Activated T-cell treated with anti-CD3 and anti-CD28 coated beads, Interleukin-2, amount 50 U/mL, for 72 hours (primary cell): Measurements from ENCODE around the gene PLEKHH3. TPM values are rescaled to one million over a fixed set of nuclear protein-coding genes. Genes with fewer than 3 reads are reported as not detected.
"Not testable (repeated sequence)": the region's sequence is repeated elsewhere in the genome, so short reads cannot be mapped to it uniquely, and the experiment has no call there.

Experiments used
- ATAC-seq, 2 donors: fragments of 150-1000 bp; cut with Tn5 transposase; replicated peaks in 1 of 2; 2 replicates each; pipeline ENCODE4 v1.10.0; 2021; ENCODE audit warnings: moderate library complexity in 2 of 2, mild to moderate bottlenecking in 1 of 2
- DNase-seq, 2 donors: peaks; one replicate each; pipeline ENCODE4 v3.0.0; 2021 to 2022; ENCODE audit warnings: mixed read lengths in 1 of 2
- H3K27ac Mint-ChIP-seq: one replicate; pipeline ENCODE4 v1.8.0; 2022; ENCODE audit warnings: mild to moderate bottlenecking, moderate library complexity, mixed read lengths
- H3K27me3 Mint-ChIP-seq: one replicate; pipeline ENCODE4 v1.8.0; 2022; ENCODE audit warnings: low read depth, mixed read lengths
- H3K36me3 Mint-ChIP-seq, 2 donors: one replicate each; pipeline ENCODE4 v1.8.0; 2022; ENCODE audit warnings: mixed read lengths in 2 of 2, mild to moderate bottlenecking in 1 of 2; ENCODE audit not compliant: insufficient read depth in 2 of 2
- H3K4me1 Mint-ChIP-seq: one replicate; pipeline ENCODE4 v1.8.0; 2022; ENCODE audit warnings: low read depth, mixed read lengths
- H3K4me3 Mint-ChIP-seq, 2 donors: one replicate each; pipeline ENCODE4 v1.8.0; 2022; ENCODE audit warnings: mild to moderate bottlenecking in 2 of 2, mixed read lengths in 2 of 2, moderate library complexity in 2 of 2
- H3K9me3 Mint-ChIP-seq, 2 donors: one replicate each; pipeline ENCODE4 v1.8.0; 2022; ENCODE audit warnings: mixed read lengths in 2 of 2
- total RNA-seq, 2 donors: library from RNA; stranded (reverse); gene quantifications; one replicate each; pipeline ENCODE4 v1.2.3, GENCODE V29; 2022

PLEKHH3 gene
- total RNA-seq, 2 donors from 2014 or later, result 1.2 to 1.9 TPM

DNA sequence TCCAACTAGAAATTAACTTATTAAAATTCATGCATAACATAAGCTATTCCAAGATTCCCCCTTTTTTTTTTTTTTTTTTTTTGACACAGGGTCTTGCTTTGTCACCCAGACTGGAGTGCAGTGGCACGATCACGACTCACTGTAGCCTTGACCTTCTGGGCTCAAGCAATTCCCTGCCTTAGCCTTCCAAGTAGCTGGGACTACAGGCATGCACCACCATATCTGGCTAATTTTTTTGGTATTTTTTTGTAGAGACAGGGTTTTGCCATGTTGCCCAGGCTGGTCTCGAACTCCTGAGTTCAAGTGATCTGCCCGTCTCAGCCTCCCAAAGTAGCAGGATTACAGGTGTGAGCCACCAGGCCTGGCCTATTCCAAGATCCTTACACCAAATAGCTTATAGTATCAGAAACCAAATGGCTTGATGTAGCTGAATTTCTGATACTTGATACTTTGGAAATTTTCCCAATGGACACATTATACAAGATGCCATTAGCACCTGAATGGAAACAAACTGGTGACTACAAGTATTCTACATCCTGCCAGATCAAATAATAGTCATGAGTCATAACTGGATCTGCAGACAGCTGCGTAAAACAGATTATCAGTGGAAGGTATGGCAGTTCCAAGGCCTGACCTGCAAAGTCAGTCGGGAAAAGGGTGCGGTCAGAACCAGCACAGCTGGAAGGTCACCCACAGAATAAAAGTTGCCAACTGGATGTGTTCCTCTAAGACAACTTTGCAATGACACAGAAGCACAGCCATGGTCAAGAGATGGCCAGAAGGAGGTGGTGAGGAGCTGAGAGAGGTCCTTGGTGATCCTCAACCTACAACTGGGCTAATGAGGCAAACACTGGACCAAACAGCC lies 52.8 kb downstream of the PLEKHH3 start:
- Mint-ChIP-seq H3K27me3 (no peaks in the 10 kb centered on the region), H3K9me3 (no peaks in the 10 kb centered on the region), H3K4me3 (no peak overlapping the region), H3K4me1 (peaks cover 2% of the 10 kb centered on the region), H3K27ac (no peak overlapping the region), H3K36me3 (no peaks in the 10 kb centered on the region)
- DNase-seq, result no peak
- ATAC-seq, result no peak

DNA sequence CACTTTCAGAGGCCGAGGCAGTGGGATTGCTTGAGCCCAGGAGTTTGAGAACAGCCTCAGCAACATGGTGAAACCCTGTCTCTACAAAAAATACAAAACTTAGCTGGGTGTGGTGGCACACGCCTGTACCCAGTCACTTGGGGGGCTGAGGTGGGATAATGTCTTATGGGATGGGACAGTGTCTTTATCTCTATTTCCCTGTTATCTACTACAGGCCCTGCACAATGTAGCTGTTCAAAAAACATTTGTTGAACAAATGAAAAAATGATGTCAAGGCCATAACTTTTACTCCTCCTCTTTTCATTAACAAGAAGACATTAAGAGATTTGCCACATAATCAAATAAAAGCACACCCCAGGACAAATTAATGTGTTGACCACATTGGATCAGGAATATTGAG lies 53.5 kb downstream of the PLEKHH3 start:
- H3K9me3 Mint-ChIP-seq, result no peaks in the 10 kb centered on the region
- no peak overlapping the region for H3K4me3 Mint-ChIP-seq
- no peaks in the 10 kb centered on the region for H3K27me3 Mint-ChIP-seq
- DNase-seq (no peak), ATAC-seq (no peak)
- no peak overlapping the region for H3K27ac Mint-ChIP-seq
- peaks cover 9% of the 10 kb centered on the region for H3K4me1 Mint-ChIP-seq
- no peaks in the 10 kb centered on the region for H3K36me3 Mint-ChIP-seq

DNA sequence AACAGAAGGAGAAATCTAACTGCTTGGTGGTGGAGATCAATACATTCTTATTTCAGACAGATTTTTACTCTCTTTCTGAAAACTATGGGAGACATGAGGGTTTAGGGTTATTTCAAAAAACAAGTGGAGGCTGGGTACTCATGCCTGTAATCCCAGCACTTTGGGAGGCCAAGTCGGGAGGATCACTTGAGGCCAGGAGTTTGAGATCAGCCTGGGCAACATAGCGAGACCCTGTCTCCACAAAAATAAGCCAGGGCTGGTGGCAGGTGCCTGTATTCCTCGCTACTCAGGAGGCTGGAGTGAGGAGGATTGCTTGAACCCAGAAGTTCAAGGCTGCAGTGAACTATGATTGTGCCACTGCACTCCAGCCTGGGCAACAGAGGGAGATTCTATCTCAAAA lies 54.8 kb downstream of the PLEKHH3 start:
- not testable (repeated sequence) for H3K27ac Mint-ChIP-seq, ATAC-seq, H3K36me3 Mint-ChIP-seq

DNA sequence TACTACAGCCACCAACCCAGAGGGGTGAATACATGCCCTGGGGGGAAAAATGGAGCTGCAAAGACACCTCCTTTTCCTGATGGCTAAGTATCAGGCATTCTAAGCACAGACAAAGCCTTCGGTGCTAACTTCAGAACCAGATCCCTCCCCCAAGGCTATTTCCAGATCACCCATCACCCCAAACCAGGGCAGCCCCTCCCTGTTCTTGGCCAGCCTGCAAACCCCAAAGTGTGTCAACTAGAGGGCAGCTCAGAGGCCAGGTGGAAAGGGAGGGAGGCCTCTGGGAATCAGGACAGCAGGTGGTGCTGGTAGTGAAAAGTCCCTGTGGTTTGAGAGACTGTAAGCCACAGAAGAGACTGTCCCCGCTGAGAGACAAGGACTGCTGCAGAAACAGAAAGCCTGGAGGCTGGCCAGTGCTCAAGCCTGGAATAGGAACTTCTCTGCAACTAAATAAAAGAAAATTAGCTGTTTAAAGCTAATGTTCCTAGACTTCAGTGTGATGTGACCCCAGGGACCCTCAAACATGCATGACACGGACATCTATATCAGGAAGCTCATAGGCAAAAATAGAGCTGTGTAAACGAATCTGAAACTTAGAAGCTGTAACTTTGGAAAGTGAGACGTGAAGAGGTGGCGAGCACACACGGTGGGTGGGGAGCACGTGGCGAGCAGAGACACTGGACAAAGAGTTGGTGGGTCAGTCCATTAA lies 58.2 kb downstream of the PLEKHH3 start:
- peaks cover 16% of the 10 kb centered on the region for H3K4me1 Mint-ChIP-seq
- H3K4me3 Mint-ChIP-seq, result no peak overlapping the region
- DNase-seq (no peak), ATAC-seq (no peak)
- H3K27me3 Mint-ChIP-seq, result no peaks in the 10 kb centered on the region
- no peaks in the 10 kb centered on the region for H3K9me3 Mint-ChIP-seq
- no peak overlapping the region for H3K27ac Mint-ChIP-seq
- H3K36me3 Mint-ChIP-seq, result peaks cover 0 to 14% of the 10 kb centered on the region in 2 donors

More for the DNA sequence above, 54.8 kb downstream of the PLEKHH3 start:
- not testable (repeated sequence) for H3K4me3 Mint-ChIP-seq, H3K9me3 Mint-ChIP-seq, H3K27me3 Mint-ChIP-seq, DNase-seq
- peaks cover 16% of the 10 kb centered on the region for H3K4me1 Mint-ChIP-seq

DNA sequence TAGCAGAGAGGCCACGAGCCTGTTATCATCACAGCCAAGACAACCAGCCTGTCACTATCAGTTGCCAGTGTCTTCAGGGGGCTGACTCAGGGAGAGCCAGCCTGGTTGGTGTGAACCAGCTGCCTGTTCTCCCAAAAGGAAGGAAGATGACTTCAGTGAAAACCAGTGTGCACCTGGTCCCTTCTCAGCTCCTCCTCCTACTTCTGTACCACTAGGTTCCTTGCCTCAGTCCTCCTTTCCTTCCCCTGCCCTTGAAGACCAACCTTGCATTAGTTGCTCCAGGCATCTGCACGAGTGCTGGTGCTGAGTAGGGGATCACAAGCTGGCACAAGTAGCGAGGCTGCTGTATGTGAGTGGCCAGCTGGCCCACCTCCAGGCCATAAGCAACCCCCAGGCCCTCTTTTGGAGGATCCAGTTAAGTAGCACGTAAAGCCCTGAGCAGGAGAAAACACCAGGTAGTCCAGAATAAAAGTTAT lies 58.8 kb downstream of the PLEKHH3 start:
- H3K36me3 Mint-ChIP-seq, result peaks cover 0 to 16% of the 10 kb centered on the region in 2 donors
- no peak overlapping the region for H3K27ac Mint-ChIP-seq
- no peak for DNase-seq
- no peaks in the 10 kb centered on the region for H3K27me3 Mint-ChIP-seq
- H3K9me3 Mint-ChIP-seq, result no peaks in the 10 kb centered on the region
- H3K4me1 Mint-ChIP-seq, result peaks cover 16% of the 10 kb centered on the region
- ATAC-seq, result no peak
- no peak overlapping the region for H3K4me3 Mint-ChIP-seq

Other genes with a start within 250 kb of the PLEKHH3 start
- 10 to 100 TPM; 22.1 TPM for gene ATP6V0A1, start 218.1 kb downstream of the PLEKHH3 start, total RNA-seq
- 1 to 10 TPM; 9.4 to 9.8 TPM for gene NAGLU, start 140.8 kb downstream of the PLEKHH3 start, total RNA-seq
- gene HSD17B1, start 124.1 kb downstream of the PLEKHH3 start, total RNA-seq, result 1 to 10 TPM; 1.3 to 1.8 TPM
- 10 to 100 TPM; 98.2 to 98.5 TPM for gene COASY, start 114.8 kb downstream of the PLEKHH3 start, total RNA-seq
- gene MLX, start 109.9 kb downstream of the PLEKHH3 start, total RNA-seq, result 10 to 100 TPM; 38.8 to 41.2 TPM
- 10 to 100 TPM; 31.7 to 40.7 TPM for gene PSMC3IP, start 99.3 kb downstream of the PLEKHH3 start, total RNA-seq
- 10 to 100 TPM; 41.5 to 42.6 TPM for gene RETREG3, start 67.6 kb downstream of the PLEKHH3 start, total RNA-seq
- gene TUBG1, start 67.3 kb downstream of the PLEKHH3 start, total RNA-seq, result 10 to 100 TPM; 42.3 to 51.5 TPM
- 10 to 100 TPM in 1 of 2 donors, 1 to 10 TPM in 1; 8.1 to 11.2 TPM for gene TUBG2, start 17.7 kb downstream of the PLEKHH3 start, total RNA-seq
- gene CCR10, start 4.8 kb upstream of the PLEKHH3 start, total RNA-seq, result under 1 TPM in 1 of 2 donors, not detected in 1; 0.83 TPM
- gene CNTNAP1, start 5.5 kb upstream of the PLEKHH3 start, total RNA-seq, result 1 to 10 TPM in 1 of 2 donors, under 1 TPM in 1; 0.53 to 1.3 TPM
- 10 to 100 TPM; 40.9 to 45.9 TPM for gene EZH1, start 68.0 kb upstream of the PLEKHH3 start, total RNA-seq
- gene RAMP2, start 84.2 kb upstream of the PLEKHH3 start, total RNA-seq, result not detected
- 10 to 100 TPM; 64.4 to 71.6 TPM for gene VPS25, start 96.5 kb upstream of the PLEKHH3 start, total RNA-seq
- gene WNK4, start 103.6 kb upstream of the PLEKHH3 start, total RNA-seq, result 1 to 10 TPM; 1.0 to 1.1 TPM
- 10 to 100 TPM; 21.9 to 23.9 TPM for gene COA3, start 121.7 kb upstream of the PLEKHH3 start, total RNA-seq
- under 1 TPM; 0.22 to 0.32 TPM for gene CNTD1, start 121.9 kb upstream of the PLEKHH3 start, total RNA-seq
- gene BECN1, start 147.3 kb upstream of the PLEKHH3 start, total RNA-seq, result 100 to 1,000 TPM in 1 of 2 donors, 10 to 100 TPM in 1; 98.4 to 100 TPM
- gene PSME3, start 156.4 kb upstream of the PLEKHH3 start, total RNA-seq, result 10 to 100 TPM; 87.4 to 91.2 TPM
- 10 to 100 TPM in 1 of 2 donors, 1 to 10 TPM in 1; 8.8 to 11.5 TPM for gene AOC2, start 167.6 kb upstream of the PLEKHH3 start, total RNA-seq
- gene AOC3, start 174.2 kb upstream of the PLEKHH3 start, total RNA-seq, result 1 to 10 TPM; 6.8 to 9.4 TPM
- gene G6PC1, start 223.8 kb upstream of the PLEKHH3 start, total RNA-seq, result not detected